Iris pigment epithelial cell (primary cell): ENCODE data around the gene RAB3IP.
A peak's percentile ranks its signal among the peaks of the same experiment; 100 is the strongest.
"Not testable (repeated sequence)": the region's sequence is repeated elsewhere in the genome, so short reads cannot be mapped to it uniquely, and the experiment has no call there.

Experiments used
- DNase-seq: peaks from one replicate; pipeline ENCODE4 v3.0.0-alpha.2; 2011; ENCODE audit warnings: low read depth

Gene RAB3IP

DNA sequence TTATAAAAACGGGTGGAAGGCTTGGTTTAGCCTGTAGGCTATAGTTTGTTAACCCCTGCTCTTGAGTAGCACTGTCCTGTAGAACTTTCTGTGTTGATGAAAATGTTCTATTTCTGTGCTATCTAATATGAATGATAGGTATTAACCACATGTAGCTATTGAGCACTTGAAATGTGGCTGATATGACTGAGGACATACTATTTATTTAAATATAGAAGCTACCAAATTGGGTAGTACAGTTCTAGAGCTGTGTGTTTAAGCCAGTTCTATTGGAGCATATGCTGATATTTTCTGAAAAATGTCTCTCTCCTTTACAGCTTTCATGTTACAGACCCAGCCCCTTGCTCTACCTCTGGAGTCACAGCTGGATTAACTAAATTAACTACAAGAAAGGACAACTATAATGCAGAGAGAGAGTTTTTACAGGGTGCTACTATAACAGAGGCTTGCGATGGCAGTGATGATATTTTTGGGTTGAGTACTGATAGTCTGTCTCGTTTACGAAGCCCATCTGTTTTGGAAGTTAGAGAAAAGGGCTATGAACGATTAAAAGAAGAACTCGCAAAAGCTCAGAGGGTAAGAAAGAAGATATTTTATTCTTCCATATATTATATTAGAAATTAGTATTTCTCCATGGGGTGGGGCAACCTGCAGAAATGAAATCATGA, 17.6 kb downstream of the RAB3IP start:
- no peak for DNase-seq

DNA sequence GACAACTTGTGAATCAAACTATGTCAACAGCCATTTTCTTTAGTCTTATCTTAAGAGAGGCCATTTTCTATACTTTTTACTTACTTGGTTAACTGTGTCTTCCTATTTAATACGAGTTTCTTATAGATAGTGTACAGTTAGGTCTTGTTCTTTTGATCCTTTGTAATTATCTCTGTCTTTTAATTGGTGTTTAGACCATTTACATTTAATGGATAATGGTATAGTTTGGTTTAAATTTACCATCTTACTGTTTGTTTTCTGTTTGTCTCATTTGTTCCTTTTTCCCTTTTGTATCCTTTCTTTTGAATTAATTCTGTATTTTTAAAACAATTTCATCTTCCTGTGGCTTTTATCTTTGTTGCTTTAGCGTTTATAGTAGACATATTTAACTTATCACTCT, 19.4 kb downstream of the RAB3IP start:
- DNase-seq: no peak

DNA sequence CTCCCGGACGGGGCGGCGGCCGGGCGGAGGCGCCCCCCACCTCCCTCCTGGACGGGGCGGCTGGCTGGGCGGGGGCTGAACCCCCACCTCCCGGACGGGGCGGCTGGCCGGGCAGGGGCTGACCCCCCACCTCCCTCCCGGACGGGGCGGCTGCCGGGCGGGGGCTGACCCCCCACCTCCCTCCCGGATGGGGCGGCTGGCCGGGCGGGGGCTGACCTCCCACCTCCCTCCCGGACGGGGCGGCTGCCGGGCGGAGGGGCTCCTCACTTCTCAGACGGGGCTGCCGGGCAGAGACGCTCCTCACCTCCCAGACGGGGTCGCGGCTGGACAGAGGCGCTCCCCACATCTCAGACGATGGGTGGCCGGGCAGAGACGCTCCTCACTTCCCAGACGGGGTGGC, 20.9 kb downstream of the RAB3IP start:
- not testable (repeated sequence) for DNase-seq

GRCh38 chr12:69765515-69765914, 26.9 kb downstream of the RAB3IP start:
- no peak for DNase-seq

- DNase-seq: no peak
These were observed 27.6 kb downstream of the RAB3IP start for GRCh38 chr12:69766260-69766659.

DNA sequence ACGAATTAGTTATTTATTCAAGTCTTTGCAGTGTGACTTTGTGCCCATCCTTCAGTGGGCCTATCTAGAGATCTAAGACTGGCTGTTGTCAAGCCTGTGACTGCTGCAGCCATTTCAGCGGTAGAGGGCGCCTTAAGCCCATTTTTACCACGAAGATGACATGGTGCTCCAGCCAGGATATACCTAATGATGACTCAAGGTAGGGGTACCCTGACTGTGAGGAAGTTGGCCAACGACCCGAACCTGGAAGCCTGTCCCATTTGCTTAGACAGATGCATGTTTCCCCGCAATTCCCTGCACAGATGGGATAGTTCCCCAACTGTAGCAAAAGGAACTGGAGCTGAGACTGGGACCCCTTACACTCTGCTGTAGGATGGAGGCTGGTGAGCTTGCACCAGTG, 41.3 kb downstream of the RAB3IP start:
- peak; percentile 55 for DNase-seq

- no peak for DNase-seq
These were observed 44.7 kb downstream of the RAB3IP start for GRCh38 chr12:69783365-69783764.

DNA sequence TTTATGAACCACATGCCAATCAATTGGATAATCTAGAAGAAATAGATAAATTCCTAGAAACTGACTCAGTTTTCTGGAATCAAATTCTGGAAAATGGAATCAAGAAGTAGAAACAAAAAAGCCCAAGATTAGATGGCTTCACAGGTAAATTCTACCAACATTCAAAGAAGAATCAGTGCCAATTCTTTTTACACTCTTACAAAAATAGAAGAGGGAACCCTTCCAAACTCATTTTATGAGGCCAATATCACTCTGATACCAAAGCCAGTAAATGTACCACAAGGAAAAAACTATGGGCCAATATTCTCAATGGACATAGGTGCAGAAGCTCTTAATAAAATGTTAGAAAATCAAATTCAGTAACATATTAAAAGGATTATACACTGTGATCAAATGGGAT, 50.7 kb downstream of the RAB3IP start:
- no peak for DNase-seq

DNA sequence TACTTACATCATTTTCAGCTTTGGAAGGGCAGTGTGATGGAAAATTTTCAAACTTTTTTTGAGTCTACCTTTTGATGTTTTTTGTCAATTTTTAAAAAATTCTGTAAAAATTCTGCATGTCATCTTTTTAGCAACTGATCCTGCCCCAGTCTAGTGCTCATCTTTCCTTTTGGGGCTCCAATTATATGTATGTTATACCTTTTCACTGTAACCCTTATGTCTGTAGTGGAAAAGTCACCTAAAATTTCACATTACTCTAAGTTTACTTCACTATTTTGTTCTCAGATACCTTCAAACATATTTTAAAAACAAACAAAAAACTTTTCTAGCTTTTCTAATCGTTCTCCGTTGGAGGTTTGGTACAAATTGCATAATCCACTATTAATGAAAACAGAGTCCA, 53.9 kb downstream of the RAB3IP start:
- no peak for DNase-seq

- DNase-seq: not testable (repeated sequence)
These were observed 68.6 kb downstream of the RAB3IP start for GRCh38 chr12:69807101-69807897.

- no peak for DNase-seq
These were observed 72.3 kb downstream of the RAB3IP start for GRCh38 chr12:69810870-69811498.

- DNase-seq: no peak
These were observed 77.4 kb downstream of the RAB3IP start for GRCh38 chr12:69816082-69816481.

DNA sequence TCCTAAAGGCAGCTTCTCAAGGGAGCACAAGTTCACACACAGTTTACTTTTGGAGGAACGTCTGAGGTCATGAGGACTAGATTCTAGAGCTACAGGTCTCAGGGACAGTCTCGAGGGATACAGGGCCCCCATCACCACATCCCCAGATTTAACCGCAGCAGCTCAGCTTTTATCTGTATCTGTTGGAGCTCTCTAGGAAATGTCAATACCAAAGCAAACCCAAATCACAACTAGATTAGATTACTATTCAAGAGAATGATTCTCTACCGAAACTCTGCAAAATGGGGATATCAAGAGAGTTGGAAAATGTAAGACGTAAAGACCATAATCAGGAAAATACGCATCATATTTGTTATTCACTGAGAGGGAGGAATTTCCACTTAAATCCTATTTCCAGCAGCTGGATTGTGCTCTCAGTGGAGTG, 82.4 kb downstream of the RAB3IP start:
- DNase-seq: no peak

DNA sequence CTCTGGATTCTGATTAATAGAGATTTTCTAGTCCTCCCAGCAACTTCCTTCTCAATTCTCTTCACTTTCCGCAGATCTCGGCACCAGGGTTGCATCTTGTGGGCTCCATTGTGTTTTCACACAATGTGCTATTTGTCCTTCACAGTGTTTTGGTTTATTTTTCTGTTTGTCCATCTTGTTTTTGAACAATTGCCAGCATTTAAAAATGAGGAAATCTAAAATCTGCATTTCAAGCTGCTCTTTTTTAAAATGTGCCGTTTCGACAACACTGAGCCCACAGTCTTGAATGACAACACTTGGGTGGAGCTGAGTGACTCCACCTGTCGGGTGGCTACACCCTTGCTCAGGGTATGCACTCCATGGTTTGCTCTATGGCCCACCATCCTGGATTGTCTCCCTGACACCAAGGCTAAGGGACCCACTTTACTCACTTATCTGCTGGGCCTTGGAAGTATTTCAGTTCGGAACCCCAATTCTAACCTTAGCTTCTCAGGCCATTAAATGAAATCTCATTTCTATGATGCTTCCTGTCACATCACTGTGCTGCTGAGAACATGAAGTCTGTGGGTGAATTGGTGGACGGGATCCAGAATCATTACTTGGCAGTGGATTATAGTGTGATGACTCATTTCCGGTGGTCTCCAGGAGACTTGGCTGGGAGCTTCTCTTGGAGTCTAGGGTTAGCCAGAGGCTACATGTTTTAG, 82.9 kb downstream of the RAB3IP start:
- peak; percentile 86 for DNase-seq

DNA sequence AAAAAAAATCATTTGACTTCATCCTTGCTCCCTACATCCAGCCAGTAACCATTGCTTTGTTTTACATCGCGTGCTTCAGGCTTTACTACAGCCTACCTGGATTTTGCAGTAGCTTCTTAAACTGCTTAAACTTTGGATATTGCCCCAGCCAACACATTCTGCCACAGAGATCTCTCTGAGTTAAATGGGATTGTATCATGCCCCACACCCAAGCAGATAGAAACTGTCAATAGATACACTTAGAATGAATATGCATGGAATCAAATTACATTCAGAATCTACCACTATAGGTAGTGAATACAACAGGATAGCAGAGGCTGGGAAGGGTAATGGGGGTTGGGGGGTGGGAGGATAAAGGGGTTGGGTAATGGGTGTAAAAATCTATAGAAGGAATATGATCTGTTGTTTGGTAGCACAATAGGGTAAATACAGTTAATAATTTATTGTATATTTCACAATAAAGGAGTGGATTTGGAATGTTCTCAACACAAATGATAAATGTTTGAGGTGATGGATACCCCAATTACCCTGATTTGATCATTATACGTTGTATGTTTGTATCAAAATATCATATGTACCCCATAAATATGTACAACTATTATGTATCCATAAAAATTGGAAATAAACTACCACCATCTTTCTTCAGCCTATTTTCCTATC, 83.7 kb downstream of the RAB3IP start:
- no peak for DNase-seq

GRCh38 chr12:69824028-69824427, 85.4 kb downstream of the RAB3IP start:
- no peak for DNase-seq

GRCh38 chr12:69824966-69825560, 86.4 kb downstream of the RAB3IP start, which contains the start of gene MYRFL:
MYRFL (plus strand) TSS chr12:69825227; CDS start chr12:69825518, 291 bp downstream.
- no peak for DNase-seq

DNA sequence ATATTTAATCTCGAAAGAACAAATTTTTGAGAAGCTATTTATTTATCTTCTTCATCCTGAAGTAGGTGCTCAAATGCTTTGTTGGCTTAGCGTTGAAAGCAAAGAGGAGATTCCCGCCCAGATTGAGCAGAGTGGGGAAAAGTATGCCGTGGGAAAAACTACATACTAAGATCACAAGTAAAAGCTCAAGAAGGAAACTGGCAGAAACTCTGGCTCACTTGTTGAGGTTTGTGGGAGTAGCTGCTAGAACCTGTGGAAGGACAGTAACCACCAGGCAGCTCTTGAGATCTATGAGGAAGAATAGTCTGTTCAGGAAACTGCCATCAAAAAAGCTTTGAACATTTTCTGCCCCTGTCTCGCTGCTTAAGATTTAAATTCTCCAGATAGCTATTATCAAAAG, 90.2 kb downstream of the RAB3IP start:
- no peak for DNase-seq

DNA sequence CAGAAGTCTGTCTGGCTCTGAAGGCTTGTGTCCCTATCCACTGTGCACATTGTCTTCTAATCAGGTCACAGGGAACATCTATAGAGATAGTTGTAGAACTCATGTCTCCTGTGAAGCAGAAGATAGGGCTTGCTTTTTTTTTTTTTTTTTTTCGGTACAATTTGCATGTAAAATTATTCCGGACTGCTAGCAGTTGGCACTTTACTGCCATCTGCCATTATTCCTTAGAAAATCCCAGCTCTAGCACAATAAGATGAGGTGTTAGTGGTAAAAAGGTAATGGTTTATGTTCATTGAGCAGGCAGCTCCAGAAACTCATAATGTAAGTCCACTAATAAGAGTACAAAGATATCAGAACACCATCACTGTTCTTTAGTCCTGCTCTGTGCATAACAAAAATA, 95.0 kb downstream of the RAB3IP start:
- no peak for DNase-seq

- no peak for DNase-seq
These were observed 95.5 kb downstream of the RAB3IP start for GRCh38 chr12:69834147-69834546.

GRCh38 chr12:69834576-69834975, 95.9 kb downstream of the RAB3IP start:
- no peak for DNase-seq
